ENCODE results near the gene CD300LD. TPM values are rescaled to one million over a fixed set of nuclear protein-coding genes. Genes with fewer than 3 reads are reported as not detected.

CD300LD gene
- total RNA-seq, 6 donors from 2014 or later: not detected

GRCh38 chr17:74542166-74542565 is 49.9 kb downstream of the CD300LD start:
- TF ChIP-seq POLR2AphosphoS5 (IDR thresholded peaks at IDR 0.05) (no peak), EP300 (IDR thresholded peaks at IDR 0.05) (no peak), POLR2A (IDR thresholded peaks at IDR 0.05) (no peak)
- Histone ChIP-seq H3K9me3 (no peaks in the 10 kb centered on the region), H3K4me3 (no peak overlapping the region), H3K36me3 (no peaks in the 10 kb centered on the region), H3K27ac (no peak overlapping the region), H3K4me1 (no peaks in the 10 kb centered on the region), H3K27me3 (no peaks in the 10 kb centered on the region)
- ATAC-seq (ENCODE audit: low FRiP score in 2 of 2) (no peak), DNase-seq (no peak)
- WGBS, 2 donors: 76 to 88% methylated on average over 5 of the region's 5 CpGs

- ATAC-seq (ENCODE audit: low FRiP score in 2 of 2) (no peak), DNase-seq (no peak)
- Histone ChIP-seq H3K9me3 (no peaks in the 10 kb centered on the region), H3K4me1 (no peaks in the 10 kb centered on the region), H3K4me3 (no peak overlapping the region), H3K27me3 (no peaks in the 10 kb centered on the region), H3K36me3 (no peaks in the 10 kb centered on the region), H3K27ac (no peak overlapping the region)
- TF ChIP-seq POLR2AphosphoS5 (IDR thresholded peaks at IDR 0.05): no peak
- no peak for TF ChIP-seq CTCF (IDR thresholded peaks at IDR 0.05)
- no peak for TF ChIP-seq EP300 (IDR thresholded peaks at IDR 0.05)
- TF ChIP-seq POLR2A (IDR thresholded peaks at IDR 0.05): no peak
- whole genome bisulfite sequencing, 2 donors: 73 to 77% methylated on average over 18 to 23 of the region's 23 CpGs
Measured at GRCh38 chr17:74541176-74542111, 50.6 kb downstream of the CD300LD start.

GRCh38 chr17:74539281-74539820 is 52.7 kb downstream of the CD300LD start:
- Histone ChIP-seq H3K36me3 (no peaks in the 10 kb centered on the region), H3K27me3 (no peaks in the 10 kb centered on the region), H3K9me3 (no peaks in the 10 kb centered on the region), H3K27ac (no peak overlapping the region), H3K4me1 (no peaks in the 10 kb centered on the region), H3K4me3 (no peak overlapping the region)
- 75 to 81% methylated on average over 10 of the region's 10 CpGs for WGBS, 2 donors
- ATAC-seq (ENCODE audit: low FRiP score in 2 of 2): no peak
- TF ChIP-seq CTCF (IDR thresholded peaks at IDR 0.05) (no peak), POLR2A (IDR thresholded peaks at IDR 0.05) (no peak), POLR2AphosphoS5 (IDR thresholded peaks at IDR 0.05) (no peak), EP300 (IDR thresholded peaks at IDR 0.05) (no peak)
- no peak for DNase-seq

GRCh38 chr17:74536890-74537289 is 55.2 kb downstream of the CD300LD start:
- no peaks in the 10 kb centered on the region for H3K4me1 ChIP-seq
- H3K9me3 ChIP-seq: no peaks in the 10 kb centered on the region
- WGBS, 2 donors: 55 to 75% methylated on average over 3 of the region's 3 CpGs
- TF ChIP-seq POLR2AphosphoS5 (IDR thresholded peaks at IDR 0.05): no peak
- TF ChIP-seq POLR2A (IDR thresholded peaks at IDR 0.05): no peak
- TF ChIP-seq EP300 (IDR thresholded peaks at IDR 0.05): no peak
- TF ChIP-seq CTCF (IDR thresholded peaks at IDR 0.05): no peak
- no peaks in the 10 kb centered on the region for H3K27me3 ChIP-seq
- no peak overlapping the region for H3K4me3 ChIP-seq
- H3K36me3 ChIP-seq: no peaks in the 10 kb centered on the region
- DNase-seq: no peak
- no peak for ATAC-seq (ENCODE audit: low FRiP score in 2 of 2)
- no peak overlapping the region for H3K27ac ChIP-seq

GRCh38 chr17:74532115-74532514 is 60.0 kb downstream of the CD300LD start:
- Histone ChIP-seq H3K27ac (peak overlapping the region in 2 of 4 donors; percentile 72 to 81), H3K36me3 (no peaks in the 10 kb centered on the region), H3K27me3 (no peaks in the 10 kb centered on the region), H3K4me3 (peak overlapping the region in 3 of 4 donors; percentile 18 to 34 (median 26)), H3K9me3 (no peaks in the 10 kb centered on the region), H3K4me1 (no peaks in the 10 kb centered on the region)
- peak; percentile 85 to 86 for ATAC-seq (ENCODE audit: low FRiP score in 2 of 2)
- DNase-seq: peak in 1 of 2 donors; percentile 79
- TF ChIP-seq POLR2AphosphoS5 (IDR thresholded peaks at IDR 0.05): peak; percentile 11 to 30
- no peak for TF ChIP-seq EP300 (IDR thresholded peaks at IDR 0.05)
- no peak for TF ChIP-seq CTCF (IDR thresholded peaks at IDR 0.05)
- TF ChIP-seq POLR2A (IDR thresholded peaks at IDR 0.05): peak in 2 of 4 donors; percentile 47 to 80
- WGBS, 2 donors: 54 to 63% methylated on average over 10 of the region's 10 CpGs

Data from upper lobe of left lung (tissue), 6 donors.